ENCODE data around the gene DHRS4.
"Not testable (repeated sequence)": the region's sequence is repeated elsewhere in the genome, so short reads cannot be mapped to it uniquely, and the experiment has no call there.

Gene DHRS4

DNA sequence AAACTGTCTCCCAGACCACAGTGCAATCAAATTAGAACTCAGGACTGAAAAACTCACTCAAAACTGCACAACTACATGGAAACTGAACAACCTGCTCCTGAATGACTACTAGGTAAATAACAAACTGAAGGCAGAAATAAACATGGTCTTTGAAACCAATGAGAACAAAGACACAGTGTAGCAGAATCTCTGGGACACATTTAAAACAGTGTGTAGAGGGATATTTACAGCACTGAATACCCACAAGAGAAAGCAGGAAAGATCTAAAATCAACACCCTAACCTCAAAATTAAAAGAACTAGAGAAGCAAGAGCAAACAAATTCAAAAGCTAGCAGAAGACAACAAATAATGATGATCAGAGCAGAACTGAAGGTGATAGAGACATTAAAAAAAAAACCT lies 20.5 kb downstream of the DHRS4 start:
- DNase-seq (ENCODE audit: low read depth, low spot score); POLR2A ChIA-PET: not testable (repeated sequence)

DNA sequence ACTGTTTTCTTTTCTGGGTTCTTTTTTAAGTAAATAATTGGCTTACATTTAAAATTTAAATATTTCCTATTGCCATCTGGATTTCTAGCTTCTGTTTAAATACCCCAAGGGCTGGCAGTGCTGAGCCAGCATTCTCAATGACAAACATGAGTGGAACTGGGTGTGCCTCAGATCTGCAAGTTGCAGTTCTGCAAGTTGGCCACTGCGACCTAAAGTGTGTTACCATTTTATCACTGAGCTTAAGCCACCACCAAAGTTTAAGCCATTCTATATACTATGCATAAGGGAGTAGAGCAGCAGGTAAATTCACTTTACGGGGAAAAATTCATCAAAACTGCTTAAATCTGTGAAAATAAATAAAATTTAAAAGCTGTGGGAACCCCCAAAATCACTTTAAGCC lies 23.6 kb downstream of the DHRS4 start:
- H3K4me3 ChIP-seq (ENCODE audit: low read depth, low read length); DNase-seq (ENCODE audit: low read depth, low spot score): not testable (repeated sequence)
- ChIA-PET CTCF (interaction anchor here (1.5 to 1.7 kb wide), 2 partner anchors 39 to 115 kb away, joined by 4 to 5 read pairs; no protein-coding TSS in a partner anchor), POLR2A (interaction anchor here (0.6 kb wide), 1 partner anchor 320 kb away, joined by 3 read pairs; no protein-coding TSS in a partner anchor)

More for the DNA sequence above, 20.5 kb downstream of the DHRS4 start:
- not testable (repeated sequence) for H3K4me3 ChIP-seq (ENCODE audit: low read depth, low read length)
- CTCF ChIA-PET = interaction anchor here (0.7 to 1.9 kb wide), 3 partner anchors 41 to 117 kb away, joined by 3 to 8 read pairs (median 5); no protein-coding TSS in a partner anchor

DNA sequence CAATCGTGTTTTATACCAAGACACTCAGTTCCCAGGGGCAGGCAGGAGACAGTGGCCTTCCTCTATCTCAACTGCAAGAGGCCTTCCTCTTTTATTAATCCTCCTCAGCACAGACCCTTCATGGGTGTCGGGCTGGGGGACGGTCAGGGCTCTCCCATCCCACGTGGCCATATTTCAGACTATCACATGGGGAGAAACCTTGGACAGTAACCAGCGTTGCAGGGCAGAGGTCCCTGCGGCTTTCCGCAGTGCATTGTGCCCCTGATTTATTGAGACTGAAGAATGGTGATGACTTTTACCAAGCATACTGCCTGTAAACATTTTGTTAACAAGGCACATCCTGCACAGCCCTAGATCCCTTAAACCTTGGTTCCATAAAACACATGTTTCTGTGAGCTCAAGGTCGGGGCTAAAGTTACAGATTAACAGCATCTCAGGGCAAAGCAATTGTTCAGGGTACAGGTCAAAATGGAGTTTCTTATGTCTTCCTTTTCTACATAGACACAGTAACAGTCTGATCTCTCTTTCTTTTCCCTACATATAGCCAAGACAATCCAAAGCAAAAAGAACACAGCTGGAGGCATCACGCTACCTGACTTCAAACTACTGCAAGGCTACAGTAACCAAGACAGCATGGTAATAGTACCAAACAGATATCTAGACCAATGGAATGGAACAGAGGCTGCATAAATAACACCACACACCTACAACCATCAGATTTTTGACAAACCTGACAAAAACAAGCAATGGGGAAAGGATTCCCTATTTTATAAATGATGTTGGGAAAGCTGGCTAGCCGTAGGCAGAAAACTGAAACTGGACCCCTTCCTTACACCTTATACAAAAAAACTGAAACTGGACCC lies 28.6 kb downstream of the DHRS4 start:
- CTCF ChIA-PET; POLR2A ChIA-PET; H3K4me3 ChIP-seq (ENCODE audit: low read depth, low read length); DNase-seq (ENCODE audit: low read depth, low spot score): not testable (repeated sequence)

GRCh38 chr14:23984891-23985602 lies 31.5 kb downstream of the DHRS4 start:
- H3K4me3 ChIP-seq (ENCODE audit: low read depth, low read length) = no peak overlapping the region
- no peak for TF ChIP-seq CTCF (IDR thresholded peaks at IDR 0.05; ENCODE audit: insufficient read depth, low read length, missing control alignments)
- DNase-seq (ENCODE audit: low read depth, low spot score) = peak; percentile 78
- ChIA-PET CTCF (interaction anchor here (0.6 to 1.5 kb wide), 3 partner anchors 106 to 343 kb away, joined by 3 read pairs; no protein-coding TSS in a partner anchor), POLR2A (no interaction called here)

- DNase-seq (ENCODE audit: low read depth, low spot score); CTCF ChIA-PET; H3K4me3 ChIP-seq (ENCODE audit: low read depth, low read length); POLR2A ChIA-PET: not testable (repeated sequence)
Measured at GRCh38 chr14:23988223-23988606, 34.6 kb downstream of the DHRS4 start.

GRCh38 chr14:23988607-23989363 lies 35.2 kb downstream of the DHRS4 start, which contains the start of gene DHRS4L2:
TSS of gene DHRS4L2 (plus strand) at chr14:23988929. CDS start at chr14:23988948, 19 bp downstream.
- H3K4me3 ChIP-seq (ENCODE audit: low read depth, low read length) = peak within 1 kb of the TSS; percentile 41
- DNase-seq (ENCODE audit: low read depth, low spot score); POLR2A ChIA-PET: not testable (repeated sequence)
- CTCF ChIA-PET = interaction anchor here (1.2 kb wide), 1 partner anchor 69 kb away, joined by 4 read pairs; no protein-coding TSS in a partner anchor

GRCh38 chr14:23989734-23990445 lies 36.3 kb downstream of the DHRS4 start:
- H3K4me3 ChIP-seq (ENCODE audit: low read depth, low read length); DNase-seq (ENCODE audit: low read depth, low spot score); POLR2A ChIA-PET: not testable (repeated sequence)
- CTCF ChIA-PET = interaction anchor here (1.2 kb wide), 1 partner anchor 68 kb away, joined by 4 read pairs; no protein-coding TSS in a partner anchor

DNA sequence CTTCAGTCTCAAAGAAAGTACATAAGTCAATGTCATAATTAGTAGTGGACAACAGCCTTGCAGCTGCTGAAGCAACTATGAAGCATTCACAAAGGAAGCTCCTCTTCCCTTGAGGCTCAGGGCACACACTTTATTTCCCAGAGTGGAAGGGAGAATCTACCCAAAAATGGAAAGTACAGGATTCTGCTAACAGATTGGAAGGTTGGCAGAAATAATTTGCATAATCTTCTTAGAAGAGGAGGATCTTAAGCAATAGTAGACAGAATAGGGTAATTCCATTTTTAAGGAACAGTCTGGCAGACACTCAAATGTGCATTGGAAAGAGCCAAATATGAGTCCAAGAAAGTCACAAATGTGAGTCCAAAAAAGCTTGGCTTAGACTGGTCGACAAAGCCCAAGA lies 37.4 kb downstream of the DHRS4 start:
- DNase-seq (ENCODE audit: low read depth, low spot score); H3K4me3 ChIP-seq (ENCODE audit: low read depth, low read length); POLR2A ChIA-PET; CTCF ChIA-PET: not testable (repeated sequence)

DNA sequence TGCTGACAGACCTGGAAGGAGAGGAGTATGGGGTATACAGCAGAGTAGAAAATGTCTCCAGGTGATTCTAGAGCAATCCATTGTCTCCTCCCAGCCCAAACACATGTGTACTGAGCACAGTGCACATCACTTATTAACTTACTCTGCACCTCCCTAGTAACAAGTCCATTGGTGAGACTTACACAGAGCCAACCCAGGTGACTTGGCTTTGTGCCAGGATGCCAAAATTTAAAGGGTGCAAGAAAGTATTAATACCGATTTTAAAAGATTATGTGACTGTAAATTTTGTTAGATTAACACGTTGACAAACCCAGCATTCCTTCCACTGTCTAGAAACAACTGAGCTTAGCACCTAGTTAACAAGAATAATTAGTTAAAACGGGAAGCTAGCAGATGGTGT lies 39.5 kb downstream of the DHRS4 start:
- CTCF ChIA-PET = interaction anchor here (1.5 kb wide), 1 partner anchor 97 kb away, joined by 3 read pairs; no protein-coding TSS in a partner anchor
- DNase-seq (ENCODE audit: low read depth, low spot score); POLR2A ChIA-PET: not testable (repeated sequence)

DNA sequence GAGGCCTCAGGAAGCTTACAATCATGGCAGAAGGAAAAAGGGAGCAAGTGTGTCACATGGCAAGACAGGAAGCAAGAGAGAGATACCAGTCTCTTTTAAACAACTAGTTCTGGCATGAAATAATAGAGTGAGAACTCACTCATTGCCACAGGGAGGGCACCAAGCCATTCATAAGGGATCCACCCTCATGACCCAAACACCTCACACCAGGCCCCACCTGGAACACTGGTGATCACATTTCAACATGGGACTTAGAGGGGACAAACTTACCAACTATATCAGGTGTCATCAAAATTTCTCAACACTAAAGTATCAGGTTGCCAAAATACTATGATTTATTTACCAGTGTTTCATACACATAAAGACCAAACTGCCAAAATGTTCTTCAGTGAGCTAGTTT lies 42.4 kb downstream of the DHRS4 start:
- CTCF ChIA-PET; DNase-seq (ENCODE audit: low read depth, low spot score); H3K4me3 ChIP-seq (ENCODE audit: low read depth, low read length); POLR2A ChIA-PET: not testable (repeated sequence)

More for the DNA sequence above, 39.5 kb downstream of the DHRS4 start:
- H3K4me3 ChIP-seq (ENCODE audit: low read depth, low read length) = not testable (repeated sequence)

- DNase-seq (ENCODE audit: low read depth, low spot score); H3K4me3 ChIP-seq (ENCODE audit: low read depth, low read length); CTCF ChIA-PET; POLR2A ChIA-PET: not testable (repeated sequence)
Measured at GRCh38 chr14:23996825-23997224, 43.3 kb downstream of the DHRS4 start.

DNA sequence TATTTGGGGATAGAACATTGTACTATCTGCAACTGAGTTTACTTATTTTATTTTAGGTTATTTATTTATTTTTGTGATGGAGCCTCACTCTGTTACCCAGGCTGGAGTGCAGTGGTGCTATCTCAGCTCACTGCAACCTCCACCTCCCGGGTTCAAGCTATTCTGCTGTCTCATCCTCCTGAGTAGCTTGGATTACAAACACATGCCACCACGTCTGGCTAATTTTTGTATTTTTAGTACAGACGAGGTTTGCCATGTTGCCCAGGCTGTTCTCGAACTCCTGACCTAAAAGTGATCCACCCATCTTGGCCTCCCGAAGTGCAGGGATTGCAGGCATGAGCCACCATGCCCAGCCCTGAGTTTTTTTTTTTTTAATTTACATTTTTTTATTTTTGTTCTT lies 46.1 kb downstream of the DHRS4 start:
- POLR2A ChIA-PET; DNase-seq (ENCODE audit: low read depth, low spot score); H3K4me3 ChIP-seq (ENCODE audit: low read depth, low read length); CTCF ChIA-PET: not testable (repeated sequence)

DNA sequence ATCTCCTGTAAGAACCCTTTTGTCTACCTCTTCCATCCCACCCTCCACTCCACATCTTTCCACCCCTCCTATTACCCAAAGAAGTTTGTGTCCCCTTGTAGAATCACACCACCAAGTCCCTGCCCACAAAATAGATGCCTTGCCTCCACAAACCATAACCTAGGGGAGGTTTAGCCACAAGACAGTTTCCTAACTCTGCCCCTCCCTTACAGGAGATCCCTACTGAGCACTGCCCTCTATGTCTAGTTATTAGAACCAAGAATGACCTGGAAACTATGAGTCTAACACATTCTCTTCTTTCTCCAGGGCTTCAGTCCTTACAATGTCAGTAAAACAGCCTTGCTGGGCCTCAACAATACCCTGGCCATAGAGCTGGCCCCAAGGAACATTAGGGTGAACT lies 47.5 kb downstream of the DHRS4 start:
- CTCF ChIA-PET; DNase-seq (ENCODE audit: low read depth, low spot score); POLR2A ChIA-PET; H3K4me3 ChIP-seq (ENCODE audit: low read depth, low read length): not testable (repeated sequence)

DNA sequence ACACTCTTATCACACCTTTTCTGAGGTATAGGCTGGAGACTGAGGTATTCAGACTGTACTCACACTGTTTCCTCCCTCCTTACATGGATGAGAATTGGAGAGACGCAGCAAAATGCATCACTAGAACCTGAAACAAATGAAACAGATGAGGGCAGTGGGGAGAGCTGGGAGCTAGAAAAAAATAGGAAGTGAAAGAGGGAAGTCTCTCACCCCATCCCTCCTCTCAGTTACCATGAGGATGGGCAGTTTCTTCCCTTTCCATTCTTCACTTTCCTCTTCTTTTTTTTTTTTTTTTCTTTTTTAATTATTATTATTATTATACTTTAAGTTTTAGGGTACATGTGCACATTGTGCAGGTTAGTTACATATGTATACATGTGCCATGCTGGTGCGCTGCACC lies 48.1 kb downstream of the DHRS4 start:
- POLR2A ChIA-PET = not testable (repeated sequence)

More for the DNA sequence above, 48.1 kb downstream of the DHRS4 start:
- DNase-seq (ENCODE audit: low read depth, low spot score); H3K4me3 ChIP-seq (ENCODE audit: low read depth, low read length); CTCF ChIA-PET: not testable (repeated sequence)
